K562 (cell line): ENCODE results near the gene NUP214. TPM values are rescaled to one million over a fixed set of nuclear protein-coding genes. Genes with fewer than 3 reads are reported as not detected.

Experiments
- ATAC-seq: fragments of 200-7000 bp; cut with Tn5 transposase; 3 replicates; pipeline ENCODE4 v1.9.1; 2020; ENCODE audit warnings: moderate library complexity
- BruUV-seq: library from RNA; stranded (reverse); fragments of 400-500 nt; replicated peaks from 2 replicates; lab custom pipeline; 2021; lab: Mats Ljungman, UMichigan
- CTCF ChIA-PET: fragments of 300-600 bp; formaldehyde crosslinking; extraction: SDS; loops from one replicate; lab custom pipeline; 2021; ENCODE audit warnings: low intra/inter-chr PET ratio; lab: Yijun Ruan, JAX
- POLR2A ChIA-PET: fragments of 300-600, 350-650 bp; sonication (Branson Sonifier 250); formaldehyde crosslinking; extraction: SDS; loops from one replicate; lab custom pipeline; 2021; ENCODE audit warnings: antibody characterized with exemption, inconsistent platforms; lab: Yijun Ruan, JAX
- DNase-seq, 4 experiments: peaks; one replicate each; pipeline versions ENCODE4 v3.0.0 to v3.0.0-alpha.2; 2011 to 2018; ENCODE audit warnings: low spot score in 3 of 4, mixed read lengths in 3 of 4; ENCODE audit errors: extremely low read depth in 1 of 4
- FAIRE-seq: peaks from 2 replicates; lab custom pipeline; 2011; peaks lifted over from hg19 to GRCh38; lab: Jason Lieb, UNC
- H2AFZ ChIP-seq: 2 replicates; pipeline ENCODE4 v1.6.0; 2011; ENCODE audit warnings: low read depth, low read length, control low read depth, inconsistent platforms
- H3K27ac ChIP-seq: fragments of 200-600 bp; 3 replicates; pipeline ENCODE4 v1.8.0; 2011; ENCODE audit warnings: low read depth, mild to moderate bottlenecking, control low read depth, inconsistent platforms, low read length, moderate library complexity, mixed read lengths; ENCODE audit errors: extremely low read depth
- H3K27me3 ChIP-seq, 2 experiments: fragments of 300-600 bp in 1 of 2; 2 replicates in 1 of 2; 3 replicates in 1 of 2; pipeline versions ENCODE4 v1.6.0 to v1.8.0; 2011; ENCODE audit warnings: inconsistent platforms in 2 of 2, low read length in 2 of 2, mild to moderate bottlenecking in 1 of 2, mixed read lengths in 1 of 2, moderate library complexity in 1 of 2; ENCODE audit not compliant: control insufficient read depth in 2 of 2, insufficient read depth in 2 of 2
- H3K36me3 ChIP-seq: fragments of 300-600 bp; 3 replicates; pipeline ENCODE4 v1.8.0; 2011; ENCODE audit warnings: mild to moderate bottlenecking, low read length, inconsistent platforms; ENCODE audit not compliant: control insufficient read depth, insufficient read depth
- H3K4me1 ChIP-seq, 2 experiments: fragments of 200-600 bp in 1 of 2; replicated peaks in 1 of 2; 2 replicates in 1 of 2; 3 replicates in 1 of 2; pipeline versions ENCODE4 v1.5.1 to v1.8.0; 2011; ENCODE audit warnings: inconsistent platforms in 2 of 2, low read length in 2 of 2, mild to moderate bottlenecking in 1 of 2, mixed read lengths in 1 of 2, moderate library complexity in 1 of 2; ENCODE audit not compliant: control insufficient read depth in 2 of 2, insufficient read depth in 2 of 2
- H3K4me2 ChIP-seq: 2 replicates; pipeline ENCODE4 v1.6.1; 2011; ENCODE audit warnings: low read length, control low read depth, inconsistent platforms, mixed read lengths; ENCODE audit not compliant: insufficient read depth
- H3K4me3 ChIP-seq: fragments of 200-600 bp; sonication (generic), shearing (Covaris generic); 2 replicates; pipeline ENCODE4 v1.5.1; 2016; ENCODE audit warnings: control low read depth, inconsistent platforms
- H3K79me2 ChIP-seq: fragments of 200-600 bp; 3 replicates; pipeline ENCODE4 v1.8.0; 2011; ENCODE audit warnings: low read length, inconsistent platforms; ENCODE audit not compliant: control insufficient read depth, insufficient read depth
- H3K9ac ChIP-seq, 2 experiments: 2 replicates each; pipeline versions ENCODE4 v1.6.0 to v1.6.1; 2011; ENCODE audit warnings: low read depth in 2 of 2, low read length in 2 of 2, control low read depth in 1 of 2, inconsistent platforms in 1 of 2, mild to moderate bottlenecking in 1 of 2, mixed read lengths in 1 of 2; ENCODE audit not compliant: insufficient read depth in 1 of 2
- H3K9me1 ChIP-seq: one replicate; pipeline ENCODE4 v1.6.0; 2011; ENCODE audit warnings: inconsistent platforms, mild to moderate bottlenecking, low read length, moderate library complexity; ENCODE audit not compliant: control insufficient read depth, insufficient read depth
- H3K9me3 ChIP-seq: replicated peaks from 2 replicates; pipeline ENCODE4 v1.5.1; 2011; ENCODE audit warnings: low read depth, low read length, inconsistent platforms; ENCODE audit not compliant: control insufficient read depth, insufficient read depth
- H4K20me1 ChIP-seq: replicated peaks from 2 replicates; pipeline ENCODE4 v1.6.1; 2011; ENCODE audit warnings: low read length, inconsistent platforms, mixed read lengths; ENCODE audit not compliant: control insufficient read depth, insufficient read depth
- CCNT2 ChIP-seq: IDR thresholded peaks from 2 replicates; pipeline ENCODE4 v1.6.1; 2011; ENCODE audit warnings: borderline replicate concordance, low read depth, mild to moderate bottlenecking, moderate library complexity, mixed read lengths, low read length; ENCODE audit not compliant: insufficient read length; ENCODE audit errors: extremely low read depth
- HDAC6 ChIP-seq: IDR thresholded peaks from 2 replicates; pipeline ENCODE4 v1.6.1; 2012; ENCODE audit warnings: low read depth, mild to moderate bottlenecking, control low read depth, inconsistent platforms, low read length, moderate library complexity
- WGBS: fragments of 100-300 bp; shearing (Covaris generic); methylation state at CpG from one replicate; pipeline ENCODE4 v1.1.6; 2016; ENCODE audit warnings: low coverage, mixed read lengths; ENCODE audit not compliant: insufficient coverage; ENCODE audit errors: missing lambda C conversion rate; 5-methylcytosine and 5-hydroxymethylcytosine counted together
- in situ Hi-C: fragments of 300-500 bp; cut with MboI; formaldehyde crosslinking; loops from 4 replicates; pipeline ENCODE4 v1.15.0; 2018; ENCODE audit warnings: inconsistent platforms, mixed read lengths
- intact Hi-C: fragments of 100-400 bp; cut with micrococcal nuclease; formaldehyde crosslinking; loops from 2 replicates; pipeline ENCODE4 v1.14.2; 2022
- polyA plus RNA-seq, 8 experiments: library from polyadenylated mRNA; depleted of rRNA in 4 of 8; stranded (reverse) in 5 of 8; unstranded in 3 of 8; fragments of >200 nt; fragmentation: Nextera tagmentation in 2 of 8; fragmentation: Illumina TruSeq in 1 of 8; extraction: Ambion mirVana in 2 of 8; extraction: Trizol in 1 of 8; gene quantifications; 2 replicates each; pipeline versions ENCODE4 v1.2.1 to v1.2.3, GENCODE V29; 2011 to 2014; ENCODE audit warnings: inconsistent platforms in 1 of 8, missing spikeins in 1 of 8
- total RNA-seq, 7 experiments: library from RNA; depleted of rRNA in 6 of 7; stranded (reverse); fragments of >200 nt in 6 of 7; fragmentation: Illumina TruSeq in 2 of 7; extraction: Trizol in 2 of 7; gene quantifications; 2 replicates each; pipeline versions ENCODE4 v1.2.1 to v1.2.3, GENCODE V29; 2011 to 2021; ENCODE audit warnings: low replicate concordance in 1 of 7
- TF ChIP-seq, protein P1 (sequence below): sonication (generic); formaldehyde crosslinking; IDR thresholded peaks from 2 replicates; pipeline ENCODE4 v1.8.1; 2023; ENCODE audit warnings: mild to moderate bottlenecking, missing genetic modification reagents
- TF ChIP-seq, protein P2 (sequence below): sonication (generic); formaldehyde crosslinking; IDR thresholded peaks from 2 replicates; pipeline ENCODE4 v1.8.1; 2022; ENCODE audit warnings: missing genetic modification reagents

NUP214 gene
- total and polyA plus RNA-seq, 9 of the 15 experiments (the other 6 are each of a cell fraction or from before 2014, with no cell fraction given): 56.9 to 332 (median 97.1) TPM

DNA sequence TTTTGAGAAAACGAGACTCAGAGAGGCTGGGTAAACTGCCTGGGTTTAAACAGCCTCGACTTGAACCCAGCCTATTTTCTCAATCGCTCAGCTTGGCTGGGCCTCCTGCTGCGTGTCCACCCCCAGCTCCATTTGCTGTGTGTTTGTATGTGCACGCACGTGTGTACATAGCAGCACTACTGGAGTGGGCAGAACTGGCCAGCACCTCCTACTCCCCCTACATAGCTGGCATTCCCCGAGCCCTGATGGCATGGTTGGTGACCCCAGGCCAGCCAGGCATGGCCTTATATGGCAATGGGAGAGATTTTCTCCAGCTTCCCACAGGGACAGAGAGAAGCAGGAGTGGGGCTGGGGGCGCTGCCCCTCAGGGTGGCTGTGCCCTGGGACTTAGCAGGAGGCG is 24.9 kb upstream of the NUP214 start:
- H3K9ac ChIP-seq: peak overlapping the region in 1 of 2 experiments; percentile 4; a peak in 2 of 4 replicates
- peak in 1 of 4 experiments; percentile 65 for DNase-seq
- ChIA-PET CTCF (no interaction called here), POLR2A (interaction anchor here (1.0 to 99.3 kb wide), 4 partner anchors 4 to 58 kb away, joined by 3 to 3336 read pairs (median 1670); partner anchors contain the start of genes AIF1L and NUP214)
- no peak overlapping the region for H3K27ac ChIP-seq
- H3K36me3 ChIP-seq: no peaks in the 10 kb centered on the region
- H3K4me3 ChIP-seq: no peak overlapping the region
- peak overlapping the region; percentile 4; the same call in 1 of the 2 replicates for H3K4me2 ChIP-seq
- peaks cover 52 to 84% of the 10 kb centered on the region in 2 experiments for H3K27me3 ChIP-seq
- FAIRE-seq: no peak
- H3K9me3 ChIP-seq: no peaks in the 10 kb centered on the region
- H3K4me1 ChIP-seq: peaks cover 35 to 65% of the 10 kb centered on the region in 2 experiments
- H3K9me1 ChIP-seq: peaks cover 12% of the 10 kb centered on the region
- WGBS: 22% methylated on average over 9 of the region's 9 CpGs
- peaks cover 51% of the 10 kb centered on the region for H4K20me1 ChIP-seq
- peak overlapping the region; percentile 2; the same call in 1 of the 2 replicates for H2AFZ ChIP-seq
- no TSS peak for BruUV-seq
- TF ChIP-seq CCNT2 (no peak), HDAC6 (no peak)
- TF ChIP-seq, protein P1, sequence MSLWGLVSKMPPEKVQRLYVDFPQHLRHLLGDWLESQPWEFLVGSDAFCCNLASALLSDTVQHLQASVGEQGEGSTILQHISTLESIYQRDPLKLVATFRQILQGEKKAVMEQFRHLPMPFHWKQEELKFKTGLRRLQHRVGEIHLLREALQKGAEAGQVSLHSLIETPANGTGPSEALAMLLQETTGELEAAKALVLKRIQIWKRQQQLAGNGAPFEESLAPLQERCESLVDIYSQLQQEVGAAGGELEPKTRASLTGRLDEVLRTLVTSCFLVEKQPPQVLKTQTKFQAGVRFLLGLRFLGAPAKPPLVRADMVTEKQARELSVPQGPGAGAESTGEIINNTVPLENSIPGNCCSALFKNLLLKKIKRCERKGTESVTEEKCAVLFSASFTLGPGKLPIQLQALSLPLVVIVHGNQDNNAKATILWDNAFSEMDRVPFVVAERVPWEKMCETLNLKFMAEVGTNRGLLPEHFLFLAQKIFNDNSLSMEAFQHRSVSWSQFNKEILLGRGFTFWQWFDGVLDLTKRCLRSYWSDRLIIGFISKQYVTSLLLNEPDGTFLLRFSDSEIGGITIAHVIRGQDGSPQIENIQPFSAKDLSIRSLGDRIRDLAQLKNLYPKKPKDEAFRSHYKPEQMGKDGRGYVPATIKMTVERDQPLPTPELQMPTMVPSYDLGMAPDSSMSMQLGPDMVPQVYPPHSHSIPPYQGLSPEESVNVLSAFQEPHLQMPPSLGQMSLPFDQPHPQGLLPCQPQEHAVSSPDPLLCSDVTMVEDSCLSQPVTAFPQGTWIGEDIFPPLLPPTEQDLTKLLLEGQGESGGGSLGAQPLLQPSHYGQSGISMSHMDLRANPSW (CRISPR knock-in tag): 0 out of 2 replicates have a peak, but pooled peaks have one; percentile 52
- TF ChIP-seq, protein P2, sequence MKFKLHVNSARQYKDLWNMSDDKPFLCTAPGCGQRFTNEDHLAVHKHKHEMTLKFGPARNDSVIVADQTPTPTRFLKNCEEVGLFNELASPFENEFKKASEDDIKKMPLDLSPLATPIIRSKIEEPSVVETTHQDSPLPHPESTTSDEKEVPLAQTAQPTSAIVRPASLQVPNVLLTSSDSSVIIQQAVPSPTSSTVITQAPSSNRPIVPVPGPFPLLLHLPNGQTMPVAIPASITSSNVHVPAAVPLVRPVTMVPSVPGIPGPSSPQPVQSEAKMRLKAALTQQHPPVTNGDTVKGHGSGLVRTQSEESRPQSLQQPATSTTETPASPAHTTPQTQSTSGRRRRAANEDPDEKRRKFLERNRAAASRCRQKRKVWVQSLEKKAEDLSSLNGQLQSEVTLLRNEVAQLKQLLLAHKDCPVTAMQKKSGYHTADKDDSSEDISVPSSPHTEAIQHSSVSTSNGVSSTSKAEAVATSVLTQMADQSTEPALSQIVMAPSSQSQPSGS (CRISPR knock-in tag): no peak
- TF ChIP-seq, all 486 proteins: peak for 1
- intact Hi-C loops (no loop called here), in situ Hi-C loops (no loop called here)
- no peaks in the 10 kb centered on the region for H3K79me2 ChIP-seq
- ATAC-seq: no peak
